ENCODE measurements around the gene TYR.
"Not testable (repeated sequence)": the region's sequence is repeated elsewhere in the genome, so short reads cannot be mapped to it uniquely, and the experiment has no call there.

GRCh38 chr11:89288004-89288403 lies 110.3 kb downstream of the TYR start:
- TF ChIP-seq, protein P1, sequence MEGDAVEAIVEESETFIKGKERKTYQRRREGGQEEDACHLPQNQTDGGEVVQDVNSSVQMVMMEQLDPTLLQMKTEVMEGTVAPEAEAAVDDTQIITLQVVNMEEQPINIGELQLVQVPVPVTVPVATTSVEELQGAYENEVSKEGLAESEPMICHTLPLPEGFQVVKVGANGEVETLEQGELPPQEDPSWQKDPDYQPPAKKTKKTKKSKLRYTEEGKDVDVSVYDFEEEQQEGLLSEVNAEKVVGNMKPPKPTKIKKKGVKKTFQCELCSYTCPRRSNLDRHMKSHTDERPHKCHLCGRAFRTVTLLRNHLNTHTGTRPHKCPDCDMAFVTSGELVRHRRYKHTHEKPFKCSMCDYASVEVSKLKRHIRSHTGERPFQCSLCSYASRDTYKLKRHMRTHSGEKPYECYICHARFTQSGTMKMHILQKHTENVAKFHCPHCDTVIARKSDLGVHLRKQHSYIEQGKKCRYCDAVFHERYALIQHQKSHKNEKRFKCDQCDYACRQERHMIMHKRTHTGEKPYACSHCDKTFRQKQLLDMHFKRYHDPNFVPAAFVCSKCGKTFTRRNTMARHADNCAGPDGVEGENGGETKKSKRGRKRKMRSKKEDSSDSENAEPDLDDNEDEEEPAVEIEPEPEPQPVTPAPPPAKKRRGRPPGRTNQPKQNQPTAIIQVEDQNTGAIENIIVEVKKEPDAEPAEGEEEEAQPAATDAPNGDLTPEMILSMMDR (IDR thresholded peaks at IDR 0.05) = not testable (repeated sequence)
- TF ChIP-seq POLR2A (IDR thresholded peaks at IDR 0.05) = not testable (repeated sequence)
